OCI-LY3 (cell line): ENCODE measurements around the gene TIPIN.

Source experiments
- EZH2phosphoT487 ChIP-seq: fragments of 200-600 bp; shearing (Covaris generic); IDR thresholded peaks from 2 replicates; pipeline ENCODE4 v1.6.1; 2018; ENCODE audit warnings: antibody characterized with exemption, mixed run types, low read depth
- TF ChIP-seq, protein P1 (sequence below): fragments of 200-600, 300-600 bp; sonication (generic); IDR thresholded peaks from 2 replicates; pipeline ENCODE4 v1.5.1; 2014; ENCODE audit warnings: antibody characterized with exemption, low read length, low read depth

DNA sequence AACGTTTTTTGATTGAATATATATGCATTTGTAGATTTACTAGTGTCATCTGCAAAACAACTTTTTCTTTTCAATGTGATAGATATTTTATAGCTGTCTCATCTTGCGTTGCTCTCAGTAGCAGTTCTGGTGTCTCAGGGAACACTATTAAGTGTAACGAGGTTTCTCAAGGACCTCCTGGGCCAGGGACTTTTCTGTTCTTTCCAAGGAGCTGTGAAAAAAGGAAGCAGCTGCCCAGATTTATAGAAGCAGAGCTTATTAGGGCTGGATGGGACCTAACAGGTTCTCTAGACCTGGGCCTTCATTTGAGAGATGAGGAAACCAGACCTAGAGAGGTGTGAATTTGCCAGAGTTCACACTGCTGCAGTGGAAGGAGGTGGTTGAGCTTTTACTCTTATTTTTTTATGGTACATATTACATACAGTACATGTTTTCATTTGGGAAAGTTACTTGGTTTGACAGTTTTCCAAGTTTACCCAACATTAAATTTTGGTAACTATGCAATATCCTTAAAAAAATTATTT, 46.3 kb upstream of the TIPIN start:
- TF ChIP-seq, protein P1, sequence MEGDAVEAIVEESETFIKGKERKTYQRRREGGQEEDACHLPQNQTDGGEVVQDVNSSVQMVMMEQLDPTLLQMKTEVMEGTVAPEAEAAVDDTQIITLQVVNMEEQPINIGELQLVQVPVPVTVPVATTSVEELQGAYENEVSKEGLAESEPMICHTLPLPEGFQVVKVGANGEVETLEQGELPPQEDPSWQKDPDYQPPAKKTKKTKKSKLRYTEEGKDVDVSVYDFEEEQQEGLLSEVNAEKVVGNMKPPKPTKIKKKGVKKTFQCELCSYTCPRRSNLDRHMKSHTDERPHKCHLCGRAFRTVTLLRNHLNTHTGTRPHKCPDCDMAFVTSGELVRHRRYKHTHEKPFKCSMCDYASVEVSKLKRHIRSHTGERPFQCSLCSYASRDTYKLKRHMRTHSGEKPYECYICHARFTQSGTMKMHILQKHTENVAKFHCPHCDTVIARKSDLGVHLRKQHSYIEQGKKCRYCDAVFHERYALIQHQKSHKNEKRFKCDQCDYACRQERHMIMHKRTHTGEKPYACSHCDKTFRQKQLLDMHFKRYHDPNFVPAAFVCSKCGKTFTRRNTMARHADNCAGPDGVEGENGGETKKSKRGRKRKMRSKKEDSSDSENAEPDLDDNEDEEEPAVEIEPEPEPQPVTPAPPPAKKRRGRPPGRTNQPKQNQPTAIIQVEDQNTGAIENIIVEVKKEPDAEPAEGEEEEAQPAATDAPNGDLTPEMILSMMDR = no peak
- TF ChIP-seq EZH2phosphoT487 = no peak
